NB4 (cell line): ENCODE data around the gene GINS2.

Source experiments
- MYC ChIP-seq: IDR thresholded peaks from 2 replicates; pipeline ENCODE4 v1.6.1; 2011; ENCODE audit warnings: low read depth, low read length
- POLR2A ChIP-seq: IDR thresholded peaks from 2 replicates; pipeline ENCODE4 v1.6.1; 2011; ENCODE audit warnings: mild to moderate bottlenecking; ENCODE audit not compliant: insufficient read length; ENCODE audit errors: extremely low read depth
- TF ChIP-seq, protein P1 (sequence below): IDR thresholded peaks from one replicate; pipeline ENCODE4 v1.5.1; 2012; ENCODE audit warnings: low read depth, low read length
- TF ChIP-seq, protein P2 (sequence below): IDR thresholded peaks from 2 replicates; pipeline ENCODE4 v1.6.1; 2011; ENCODE audit warnings: low read depth, low read length

DNA sequence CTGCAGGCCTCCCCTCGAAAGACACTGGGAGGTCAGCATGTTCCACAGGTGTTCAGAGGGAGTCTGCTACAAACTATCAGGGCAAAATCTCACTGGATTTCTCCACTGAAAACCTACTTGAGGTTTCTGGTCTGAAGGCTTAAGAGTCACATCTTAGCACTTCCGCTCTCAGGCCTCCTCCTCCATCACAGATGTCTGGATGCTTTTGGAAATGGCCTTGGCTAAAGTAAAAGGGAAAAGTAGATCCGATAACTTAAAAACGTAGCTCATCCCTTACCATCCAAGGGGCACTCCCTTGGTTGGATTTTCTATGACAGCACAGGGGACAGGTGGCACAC lies 14.4 kb downstream of the GINS2 start:
- TF ChIP-seq, protein P1, sequence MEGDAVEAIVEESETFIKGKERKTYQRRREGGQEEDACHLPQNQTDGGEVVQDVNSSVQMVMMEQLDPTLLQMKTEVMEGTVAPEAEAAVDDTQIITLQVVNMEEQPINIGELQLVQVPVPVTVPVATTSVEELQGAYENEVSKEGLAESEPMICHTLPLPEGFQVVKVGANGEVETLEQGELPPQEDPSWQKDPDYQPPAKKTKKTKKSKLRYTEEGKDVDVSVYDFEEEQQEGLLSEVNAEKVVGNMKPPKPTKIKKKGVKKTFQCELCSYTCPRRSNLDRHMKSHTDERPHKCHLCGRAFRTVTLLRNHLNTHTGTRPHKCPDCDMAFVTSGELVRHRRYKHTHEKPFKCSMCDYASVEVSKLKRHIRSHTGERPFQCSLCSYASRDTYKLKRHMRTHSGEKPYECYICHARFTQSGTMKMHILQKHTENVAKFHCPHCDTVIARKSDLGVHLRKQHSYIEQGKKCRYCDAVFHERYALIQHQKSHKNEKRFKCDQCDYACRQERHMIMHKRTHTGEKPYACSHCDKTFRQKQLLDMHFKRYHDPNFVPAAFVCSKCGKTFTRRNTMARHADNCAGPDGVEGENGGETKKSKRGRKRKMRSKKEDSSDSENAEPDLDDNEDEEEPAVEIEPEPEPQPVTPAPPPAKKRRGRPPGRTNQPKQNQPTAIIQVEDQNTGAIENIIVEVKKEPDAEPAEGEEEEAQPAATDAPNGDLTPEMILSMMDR: no peak
- TF ChIP-seq POLR2A (no peak), MYC (no peak)
- TF ChIP-seq, protein P2, sequence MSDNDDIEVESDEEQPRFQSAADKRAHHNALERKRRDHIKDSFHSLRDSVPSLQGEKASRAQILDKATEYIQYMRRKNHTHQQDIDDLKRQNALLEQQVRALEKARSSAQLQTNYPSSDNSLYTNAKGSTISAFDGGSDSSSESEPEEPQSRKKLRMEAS: no peak
